ENCODE data around the gene CCDC116. TPM values are rescaled to one million over a fixed set of nuclear protein-coding genes. Genes with fewer than 3 reads are reported as not detected.

The CCDC116 gene
- total and polyA plus RNA-seq, 2 experiments from 2014 or later: 0.14 TPM; not detected in 1

DNA sequence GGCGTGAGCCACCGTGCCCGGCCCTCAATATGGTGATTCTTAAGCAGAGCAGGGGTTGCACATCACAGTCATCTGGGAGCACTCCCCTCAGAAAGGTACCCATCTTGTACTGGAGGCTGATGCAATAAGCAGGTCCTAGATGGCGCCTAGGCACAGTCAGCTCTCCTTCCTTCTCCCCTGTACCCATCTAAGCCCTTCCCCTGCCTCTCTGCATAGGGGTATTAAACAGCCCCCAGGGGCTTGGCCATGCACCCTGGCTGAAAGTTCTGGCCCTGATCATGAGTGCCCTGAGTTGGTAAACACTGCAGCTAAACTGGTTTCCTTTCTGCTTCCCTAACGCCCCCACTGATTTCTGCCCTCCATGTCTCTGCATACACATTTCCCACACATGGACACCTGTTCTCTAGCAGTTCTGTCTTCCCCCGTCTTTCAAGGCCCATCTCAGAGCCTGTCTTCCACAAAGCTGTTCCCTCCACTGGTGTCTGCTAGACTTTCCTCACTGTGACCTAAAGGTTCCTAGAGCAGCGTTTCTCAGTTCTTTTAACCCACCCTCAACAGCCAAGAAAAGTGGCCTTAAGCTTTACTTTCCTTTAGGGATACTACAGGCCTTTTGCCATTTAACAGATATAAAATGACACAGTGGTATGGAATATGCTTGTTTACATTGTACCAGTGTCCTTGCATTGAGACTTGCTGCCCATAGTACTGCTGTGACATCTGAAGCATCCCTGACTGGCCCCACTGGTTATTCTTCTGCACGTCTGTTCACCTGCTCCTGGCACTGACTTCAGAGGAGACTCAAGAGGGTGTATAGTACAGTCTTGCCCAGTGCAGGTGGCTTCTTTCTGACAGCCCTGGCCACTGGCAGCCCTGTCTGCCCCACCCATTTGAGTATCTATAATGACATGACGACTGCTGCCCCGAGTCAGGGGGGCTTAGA lies 49.5 kb upstream of the CCDC116 start:
- H3K36me3 Mint-ChIP-seq (ENCODE audit: low read depth): no peaks in the 10 kb centered on the region; the same call in 2 of the 3 replicates
- Histone ChIP-seq H3K36me3 (ENCODE audit: insufficient read depth) (no peaks in the 10 kb centered on the region), H3K4me2 (no peak overlapping the region), H3F3A (replicated peaks; ENCODE audit: low read depth) (no peaks in the 10 kb centered on the region), H3K9me2 (ENCODE audit: insufficient read depth) (no peaks in the 10 kb centered on the region), H4K20me1 (replicated peaks; ENCODE audit: insufficient read depth) (peaks cover 87% of the 10 kb centered on the region), H3K4me3 (no peak overlapping the region), H2AFZ (no peak overlapping the region), H3K27ac (ENCODE audit: low read depth) (peak overlapping the region; percentile 76; the same call in 1 of the 2 replicates), H3K79me2 (replicated peaks; ENCODE audit: insufficient read depth) (peaks cover 100% of the 10 kb centered on the region), H3K27me3 (ENCODE audit: insufficient read depth) (no peaks in the 10 kb centered on the region), H3K4me1 (ENCODE audit: insufficient read depth) (no peaks in the 10 kb centered on the region; the same call in 1 of the 2 replicates)
- H3K27me3 Mint-ChIP-seq (ENCODE audit: insufficient read depth, low read depth, poor library complexity): peaks cover 7% of the 10 kb centered on the region
- H3K9me3 Mint-ChIP-seq: no peaks in the 10 kb centered on the region
- DNase-seq (ENCODE audit: low spot score) (no peak), ATAC-seq (no peak)
- H3K4me1 Mint-ChIP-seq: peaks cover 13% of the 10 kb centered on the region
- TF ChIP-seq ZNF114 (CRISPR knock-in tag; IDR thresholded peaks at IDR 0.05): no peak
- TF ChIP-seq, protein P1, sequence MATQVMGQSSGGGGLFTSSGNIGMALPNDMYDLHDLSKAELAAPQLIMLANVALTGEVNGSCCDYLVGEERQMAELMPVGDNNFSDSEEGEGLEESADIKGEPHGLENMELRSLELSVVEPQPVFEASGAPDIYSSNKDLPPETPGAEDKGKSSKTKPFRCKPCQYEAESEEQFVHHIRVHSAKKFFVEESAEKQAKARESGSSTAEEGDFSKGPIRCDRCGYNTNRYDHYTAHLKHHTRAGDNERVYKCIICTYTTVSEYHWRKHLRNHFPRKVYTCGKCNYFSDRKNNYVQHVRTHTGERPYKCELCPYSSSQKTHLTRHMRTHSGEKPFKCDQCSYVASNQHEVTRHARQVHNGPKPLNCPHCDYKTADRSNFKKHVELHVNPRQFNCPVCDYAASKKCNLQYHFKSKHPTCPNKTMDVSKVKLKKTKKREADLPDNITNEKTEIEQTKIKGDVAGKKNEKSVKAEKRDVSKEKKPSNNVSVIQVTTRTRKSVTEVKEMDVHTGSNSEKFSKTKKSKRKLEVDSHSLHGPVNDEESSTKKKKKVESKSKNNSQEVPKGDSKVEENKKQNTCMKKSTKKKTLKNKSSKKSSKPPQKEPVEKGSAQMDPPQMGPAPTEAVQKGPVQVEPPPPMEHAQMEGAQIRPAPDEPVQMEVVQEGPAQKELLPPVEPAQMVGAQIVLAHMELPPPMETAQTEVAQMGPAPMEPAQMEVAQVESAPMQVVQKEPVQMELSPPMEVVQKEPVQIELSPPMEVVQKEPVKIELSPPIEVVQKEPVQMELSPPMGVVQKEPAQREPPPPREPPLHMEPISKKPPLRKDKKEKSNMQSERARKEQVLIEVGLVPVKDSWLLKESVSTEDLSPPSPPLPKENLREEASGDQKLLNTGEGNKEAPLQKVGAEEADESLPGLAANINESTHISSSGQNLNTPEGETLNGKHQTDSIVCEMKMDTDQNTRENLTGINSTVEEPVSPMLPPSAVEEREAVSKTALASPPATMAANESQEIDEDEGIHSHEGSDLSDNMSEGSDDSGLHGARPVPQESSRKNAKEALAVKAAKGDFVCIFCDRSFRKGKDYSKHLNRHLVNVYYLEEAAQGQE (IDR thresholded peaks at IDR 0.05; ENCODE audit: unreplicated experiment): no peak
- H3K27ac Mint-ChIP-seq: peak overlapping the region; percentile 85
- H3K4me3 Mint-ChIP-seq: no peak overlapping the region

DNA sequence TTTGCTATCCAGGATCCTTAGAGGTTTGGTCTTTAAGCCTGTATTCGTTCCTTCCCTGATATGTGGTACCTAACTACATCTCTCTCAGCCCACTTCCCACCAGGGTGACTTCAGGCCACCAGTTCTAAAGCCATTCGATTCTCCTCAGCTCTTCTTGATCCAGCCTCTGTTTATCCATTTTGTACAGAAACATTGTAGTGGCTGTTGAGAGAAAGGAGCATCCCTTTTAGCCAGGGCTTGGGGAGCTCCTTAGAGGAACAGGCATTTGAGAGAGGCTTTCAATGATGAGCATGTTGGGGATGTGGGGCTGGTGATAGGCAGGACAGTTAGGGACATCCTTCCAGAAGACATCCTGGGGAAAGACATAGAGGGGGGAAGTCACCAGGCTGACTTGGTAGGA lies 47.2 kb upstream of the CCDC116 start:
- Histone ChIP-seq H2AFZ (no peak overlapping the region), H3K27ac (ENCODE audit: low read depth) (no peak overlapping the region), H3K9me2 (ENCODE audit: insufficient read depth) (no peaks in the 10 kb centered on the region), H3F3A (replicated peaks; ENCODE audit: low read depth) (0 out of 2 replicates have a peak, but pooled peaks cover 7% of the 10 kb centered on the region), H3K27me3 (ENCODE audit: insufficient read depth) (no peaks in the 10 kb centered on the region), H3K36me3 (ENCODE audit: insufficient read depth) (no peaks in the 10 kb centered on the region), H3K4me2 (no peak overlapping the region), H3K4me3 (no peak overlapping the region), H4K20me1 (replicated peaks; ENCODE audit: insufficient read depth) (peaks cover 84% of the 10 kb centered on the region), H3K4me1 (ENCODE audit: insufficient read depth) (no peaks in the 10 kb centered on the region; the same call in none of the 2 replicates), H3K79me2 (replicated peaks; ENCODE audit: insufficient read depth) (peaks cover 100% of the 10 kb centered on the region)
- Mint-ChIP-seq H3K4me1 (peaks cover 22% of the 10 kb centered on the region), H3K27ac (no peak overlapping the region), H3K27me3 (ENCODE audit: insufficient read depth, low read depth, poor library complexity) (peaks cover 10% of the 10 kb centered on the region), H3K9me3 (no peaks in the 10 kb centered on the region), H3K4me3 (no peak overlapping the region), H3K36me3 (ENCODE audit: low read depth) (no peaks in the 10 kb centered on the region; the same call in 2 of the 3 replicates)
- DNase-seq (ENCODE audit: low spot score) (no peak), ATAC-seq (no peak)
- TF ChIP-seq ZNF114 (CRISPR knock-in tag; IDR thresholded peaks at IDR 0.05) (no peak), CTCF (conservative IDR thresholded peaks at IDR 0.05; ENCODE audit: low read depth in 2 of 2) (no peak), CREB1 (CRISPR knock-in tag; IDR thresholded peaks at IDR 0.05; ENCODE audit: low read depth) (no peak), NANOG (IDR thresholded peaks at IDR 0.05; ENCODE audit: borderline replicate concordance) (no peak), EZH2 (IDR thresholded peaks at IDR 0.05; ENCODE audit: low read depth, unreplicated experiment) (no peak)
- TF ChIP-seq, protein P2, sequence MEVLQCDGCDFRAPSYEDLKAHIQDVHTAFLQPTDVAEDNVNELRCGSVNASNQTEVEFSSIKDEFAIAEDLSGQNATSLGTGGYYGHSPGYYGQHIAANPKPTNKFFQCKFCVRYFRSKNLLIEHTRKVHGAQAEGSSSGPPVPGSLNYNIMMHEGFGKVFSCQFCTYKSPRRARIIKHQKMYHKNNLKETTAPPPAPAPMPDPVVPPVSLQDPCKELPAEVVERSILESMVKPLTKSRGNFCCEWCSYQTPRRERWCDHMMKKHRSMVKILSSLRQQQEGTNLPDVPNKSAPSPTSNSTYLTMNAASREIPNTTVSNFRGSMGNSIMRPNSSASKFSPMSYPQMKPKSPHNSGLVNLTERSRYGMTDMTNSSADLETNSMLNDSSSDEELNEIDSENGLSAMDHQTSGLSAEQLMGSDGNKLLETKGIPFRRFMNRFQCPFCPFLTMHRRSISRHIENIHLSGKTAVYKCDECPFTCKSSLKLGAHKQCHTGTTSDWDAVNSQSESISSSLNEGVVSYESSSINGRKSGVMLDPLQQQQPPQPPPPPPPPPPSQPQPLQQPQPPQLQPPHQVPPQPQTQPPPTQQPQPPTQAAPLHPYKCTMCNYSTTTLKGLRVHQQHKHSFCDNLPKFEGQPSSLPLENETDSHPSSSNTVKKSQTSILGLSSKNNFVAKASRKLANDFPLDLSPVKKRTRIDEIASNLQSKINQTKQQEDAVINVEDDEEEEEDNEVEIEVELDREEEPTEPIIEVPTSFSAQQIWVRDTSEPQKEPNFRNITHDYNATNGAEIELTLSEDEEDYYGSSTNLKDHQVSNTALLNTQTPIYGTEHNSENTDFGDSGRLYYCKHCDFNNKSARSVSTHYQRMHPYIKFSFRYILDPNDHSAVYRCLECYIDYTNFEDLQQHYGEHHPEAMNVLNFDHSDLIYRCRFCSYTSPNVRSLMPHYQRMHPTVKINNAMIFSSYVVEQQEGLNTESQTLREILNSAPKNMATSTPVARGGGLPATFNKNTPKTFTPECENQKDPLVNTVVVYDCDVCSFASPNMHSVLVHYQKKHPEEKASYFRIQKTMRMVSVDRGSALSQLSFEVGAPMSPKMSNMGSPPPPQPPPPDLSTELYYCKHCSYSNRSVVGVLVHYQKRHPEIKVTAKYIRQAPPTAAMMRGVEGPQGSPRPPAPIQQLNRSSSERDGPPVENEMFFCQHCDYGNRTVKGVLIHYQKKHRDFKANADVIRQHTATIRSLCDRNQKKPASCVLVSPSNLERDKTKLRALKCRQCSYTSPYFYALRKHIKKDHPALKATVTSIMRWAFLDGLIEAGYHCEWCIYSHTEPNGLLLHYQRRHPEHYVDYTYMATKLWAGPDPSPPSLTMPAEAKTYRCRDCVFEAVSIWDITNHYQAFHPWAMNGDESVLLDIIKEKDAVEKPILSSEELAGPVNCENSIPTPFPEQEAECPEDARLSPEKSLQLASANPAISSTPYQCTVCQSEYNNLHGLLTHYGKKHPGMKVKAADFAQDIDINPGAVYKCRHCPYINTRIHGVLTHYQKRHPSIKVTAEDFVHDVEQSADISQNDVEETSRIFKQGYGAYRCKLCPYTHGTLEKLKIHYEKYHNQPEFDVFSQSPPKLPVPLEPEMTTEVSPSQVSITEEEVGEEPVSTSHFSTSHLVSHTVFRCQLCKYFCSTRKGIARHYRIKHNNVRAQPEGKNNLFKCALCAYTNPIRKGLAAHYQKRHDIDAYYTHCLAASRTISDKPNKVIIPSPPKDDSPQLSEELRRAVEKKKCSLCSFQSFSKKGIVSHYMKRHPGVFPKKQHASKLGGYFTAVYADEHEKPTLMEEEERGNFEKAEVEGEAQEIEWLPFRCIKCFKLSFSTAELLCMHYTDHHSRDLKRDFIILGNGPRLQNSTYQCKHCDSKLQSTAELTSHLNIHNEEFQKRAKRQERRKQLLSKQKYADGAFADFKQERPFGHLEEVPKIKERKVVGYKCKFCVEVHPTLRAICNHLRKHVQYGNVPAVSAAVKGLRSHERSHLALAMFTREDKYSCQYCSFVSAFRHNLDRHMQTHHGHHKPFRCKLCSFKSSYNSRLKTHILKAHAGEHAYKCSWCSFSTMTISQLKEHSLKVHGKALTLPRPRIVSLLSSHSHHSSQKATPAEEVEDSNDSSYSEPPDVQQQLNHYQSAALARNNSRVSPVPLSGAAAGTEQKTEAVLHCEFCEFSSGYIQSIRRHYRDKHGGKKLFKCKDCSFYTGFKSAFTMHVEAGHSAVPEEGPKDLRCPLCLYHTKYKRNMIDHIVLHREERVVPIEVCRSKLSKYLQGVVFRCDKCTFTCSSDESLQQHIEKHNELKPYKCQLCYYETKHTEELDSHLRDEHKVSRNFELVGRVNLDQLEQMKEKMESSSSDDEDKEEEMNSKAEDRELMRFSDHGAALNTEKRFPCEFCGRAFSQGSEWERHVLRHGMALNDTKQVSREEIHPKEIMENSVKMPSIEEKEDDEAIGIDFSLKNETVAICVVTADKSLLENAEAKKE (CRISPR knock-in tag; IDR thresholded peaks at IDR 0.05): no peak

Measured in GM23338 (cell line).